ENCODE measurements around the gene DGAT2L6.
"Not testable (repeated sequence)": the region's sequence is repeated elsewhere in the genome, so short reads cannot be mapped to it uniquely, and the experiment has no call there.

DGAT2L6 gene

GRCh38 chrX:70190225-70190624 is 12.9 kb downstream of the DGAT2L6 start:
- ChIA-PET POLR2A (ENCODE audit: low non-redundant PET) (no interaction called here), CTCF (no interaction called here)
- TF ChIP-seq CTCF (conservative IDR thresholded peaks at IDR 0.05; ENCODE audit: low read depth) = no peak
- no peak overlapping the region for H3K27ac ChIP-seq
- DNase-seq (ENCODE audit: low spot score) = no peak

GRCh38 chrX:70196961-70197720 is 19.9 kb downstream of the DGAT2L6 start:
- H3K27ac ChIP-seq = no peak overlapping the region
- TF ChIP-seq CTCF (conservative IDR thresholded peaks at IDR 0.05; ENCODE audit: low read depth) = peak; percentile 60
- CTCF ChIA-PET = interaction anchor here (0.5 to 1.8 kb wide), 7 partner anchors 28 to 944 kb away, joined by 3 to 7 read pairs (median 3); no protein-coding TSS in a partner anchor

GRCh38 chrX:70201732-70202131 is 24.4 kb downstream of the DGAT2L6 start:
- ChIA-PET CTCF (no interaction called here), POLR2A (ENCODE audit: low non-redundant PET) (no interaction called here)
- no peak for DNase-seq (ENCODE audit: low spot score)
- TF ChIP-seq CTCF (conservative IDR thresholded peaks at IDR 0.05; ENCODE audit: low read depth) = no peak
- no peak overlapping the region for H3K27ac ChIP-seq

More at GRCh38 chrX:70196961-70197720, 19.9 kb downstream of the DGAT2L6 start:
- POLR2A ChIA-PET (ENCODE audit: low non-redundant PET) = no interaction called here
- peak; percentile 56 for DNase-seq (ENCODE audit: low spot score)

GRCh38 chrX:70208479-70208878 is 31.2 kb downstream of the DGAT2L6 start:
- no peak for TF ChIP-seq CTCF (conservative IDR thresholded peaks at IDR 0.05; ENCODE audit: low read depth)
- ChIA-PET POLR2A (ENCODE audit: low non-redundant PET) (no interaction called here), CTCF (no interaction called here)
- H3K27ac ChIP-seq = no peak overlapping the region
- no peak for DNase-seq (ENCODE audit: low spot score)

GRCh38 chrX:70209570-70209969 is 32.3 kb downstream of the DGAT2L6 start:
- POLR2A ChIA-PET (ENCODE audit: low non-redundant PET); DNase-seq (ENCODE audit: low spot score); H3K27ac ChIP-seq; CTCF ChIA-PET: not testable (repeated sequence)

- POLR2A ChIA-PET (ENCODE audit: low non-redundant PET) = no interaction called here
- CTCF ChIA-PET = no interaction called here
- DNase-seq (ENCODE audit: low spot score) = peak; percentile 36
- 0 out of 2 replicates have a peak overlapping the region, but pooled peaks have one; percentile 15 for H3K27ac ChIP-seq
- TF ChIP-seq CTCF (conservative IDR thresholded peaks at IDR 0.05; ENCODE audit: low read depth) = no peak
Measured at GRCh38 chrX:70219938-70220764, 42.9 kb downstream of the DGAT2L6 start.

- no peak for TF ChIP-seq CTCF (conservative IDR thresholded peaks at IDR 0.05; ENCODE audit: low read depth)
- no peak overlapping the region for H3K27ac ChIP-seq
- POLR2A ChIA-PET (ENCODE audit: low non-redundant PET) = no interaction called here
- DNase-seq (ENCODE audit: low spot score) = no peak
- CTCF ChIA-PET = interaction anchor here (0.6 kb wide), 1 partner anchor 29 kb away, joined by 5 read pairs; no protein-coding TSS in a partner anchor
Measured at GRCh38 chrX:70226048-70226447, 48.8 kb downstream of the DGAT2L6 start.
